ENCODE measurements around the gene KCNH8. TPM values are rescaled to one million over a fixed set of nuclear protein-coding genes. Genes with fewer than 3 reads are reported as not detected.

KCNH8 gene
- total RNA-seq, 3 donors from 2014 or later, result under 0.01 to 4.4 (median 1.3) TPM

- intact Hi-C loops (cut with DNase I; ENCODE audit: low total_unique reads), result no loop called here
- H3K4me3 ChIP-seq, result no peak overlapping the region
- H3K4me1 ChIP-seq, result no peaks in the 10 kb centered on the region
- no peak for DNase-seq (ENCODE audit: low spot score in 2 of 2)
- H3K27ac ChIP-seq, result no peak overlapping the region
- TF ChIP-seq CTCF (IDR thresholded peaks at IDR 0.05) (no peak), POLR2AphosphoS5 (IDR thresholded peaks at IDR 0.05) (no peak), POLR2A (IDR thresholded peaks at IDR 0.05) (no peak)
- H3K36me3 ChIP-seq, result no peaks in the 10 kb centered on the region
- no peaks in the 10 kb centered on the region for H3K27me3 ChIP-seq
- H3K9me3 ChIP-seq, result no peaks in the 10 kb centered on the region
Measured at GRCh38 chr3:19487386-19487785, 339.1 kb downstream of the KCNH8 start.

- Histone ChIP-seq H3K9me3 (no peaks in the 10 kb centered on the region), H3K36me3 (no peaks in the 10 kb centered on the region), H3K27me3 (no peaks in the 10 kb centered on the region), H3K4me1 (no peaks in the 10 kb centered on the region), H3K4me3 (no peak overlapping the region), H3K27ac (no peak overlapping the region)
- TF ChIP-seq CTCF (IDR thresholded peaks at IDR 0.05) (no peak), POLR2A (IDR thresholded peaks at IDR 0.05) (no peak), POLR2AphosphoS5 (IDR thresholded peaks at IDR 0.05) (no peak)
- intact Hi-C loops (cut with DNase I; ENCODE audit: low total_unique reads), result no loop called here
- no peak for DNase-seq (ENCODE audit: low spot score in 2 of 2)
Measured at GRCh38 chr3:19488939-19489338, 340.6 kb downstream of the KCNH8 start.

- TF ChIP-seq POLR2AphosphoS5 (IDR thresholded peaks at IDR 0.05) (no peak), CTCF (IDR thresholded peaks at IDR 0.05) (no peak), POLR2A (IDR thresholded peaks at IDR 0.05) (no peak)
- no peak for DNase-seq (ENCODE audit: low spot score in 2 of 2)
- no peaks in the 10 kb centered on the region for H3K4me1 ChIP-seq
- H3K27ac ChIP-seq, result no peak overlapping the region
- H3K4me3 ChIP-seq, result no peak overlapping the region
- intact Hi-C loops (cut with DNase I; ENCODE audit: low total_unique reads), result no loop called here
- H3K36me3 ChIP-seq, result no peaks in the 10 kb centered on the region
- H3K9me3 ChIP-seq, result no peaks in the 10 kb centered on the region
- H3K27me3 ChIP-seq, result no peaks in the 10 kb centered on the region
Measured at GRCh38 chr3:19489936-19490335, 341.6 kb downstream of the KCNH8 start.

- intact Hi-C loops (cut with DNase I; ENCODE audit: low total_unique reads), result no loop called here
- TF ChIP-seq POLR2A (IDR thresholded peaks at IDR 0.05) (no peak), POLR2AphosphoS5 (IDR thresholded peaks at IDR 0.05) (no peak), CTCF (IDR thresholded peaks at IDR 0.05) (no peak)
- DNase-seq (ENCODE audit: low spot score in 2 of 2), result no peak
- H3K9me3 ChIP-seq, result no peaks in the 10 kb centered on the region
- H3K27me3 ChIP-seq, result no peaks in the 10 kb centered on the region
- H3K36me3 ChIP-seq, result no peaks in the 10 kb centered on the region
- H3K4me1 ChIP-seq, result no peaks in the 10 kb centered on the region
- no peak overlapping the region for H3K4me3 ChIP-seq
- no peak overlapping the region for H3K27ac ChIP-seq
Measured at GRCh38 chr3:19506171-19506570, 357.9 kb downstream of the KCNH8 start.

GRCh38 chr3:19522305-19522704, 374.0 kb downstream of the KCNH8 start:
- Histone ChIP-seq H3K9me3 (no peaks in the 10 kb centered on the region), H3K4me1 (no peaks in the 10 kb centered on the region), H3K36me3 (no peaks in the 10 kb centered on the region), H3K27me3 (no peaks in the 10 kb centered on the region), H3K4me3 (no peak overlapping the region), H3K27ac (no peak overlapping the region)
- DNase-seq (ENCODE audit: low spot score in 2 of 2), result no peak
- intact Hi-C loops (cut with DNase I; ENCODE audit: low total_unique reads), result no loop called here
- TF ChIP-seq POLR2AphosphoS5 (IDR thresholded peaks at IDR 0.05), result no peak
- no peak for TF ChIP-seq CTCF (IDR thresholded peaks at IDR 0.05)
- no peak for TF ChIP-seq POLR2A (IDR thresholded peaks at IDR 0.05)
